Measurements from ENCODE around the gene CENPU. TPM values are rescaled to one million over a fixed set of nuclear protein-coding genes. Genes with fewer than 3 reads are reported as not detected.

The CENPU gene
- total RNA-seq, 1 experiment from 2014 or later, result 124 TPM

DNA sequence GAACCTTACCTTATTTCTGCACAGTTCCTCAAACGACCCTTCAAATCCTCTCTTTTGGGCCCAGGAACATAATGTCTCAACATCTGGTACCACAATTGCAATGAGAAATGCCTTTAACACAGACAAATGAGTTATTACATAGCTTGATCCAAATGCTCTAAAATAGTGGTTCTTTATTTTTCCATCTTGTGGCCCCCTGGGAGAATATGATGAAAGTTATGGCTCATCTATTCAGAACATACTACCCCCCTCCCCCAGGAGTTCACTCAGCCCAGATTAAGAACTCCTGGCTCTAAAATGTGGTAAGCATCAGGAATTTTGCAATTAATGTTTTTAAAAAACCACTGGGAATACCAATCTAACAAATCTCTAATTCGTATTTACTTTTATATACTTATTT lies 23.9 kb upstream of the CENPU start:
- H3K4me1 ChIP-seq (ENCODE audit: insufficient read depth, low read length), result no peaks in the 10 kb centered on the region
- H2AFZ ChIP-seq (ENCODE audit: low read length), result no peak overlapping the region
- no peak overlapping the region for H3T11ph ChIP-seq (ENCODE audit: low read length)
- no peak overlapping the region for H2BK5ac ChIP-seq (ENCODE audit: insufficient read length, low read length)
- H3K9ac ChIP-seq (ENCODE audit: extremely low read depth, insufficient read length, low read length), result no peak overlapping the region
- no peak overlapping the region for H3K14ac ChIP-seq (ENCODE audit: insufficient read depth, low read length)
- no peak overlapping the region for H3K56ac ChIP-seq (ENCODE audit: insufficient read length, low read depth, low read length)
- H3K27ac Mint-ChIP-seq, result no peak overlapping the region
- no peak overlapping the region for H2BK20ac ChIP-seq (ENCODE audit: low read depth, low read length, poor library complexity, severe bottlenecking)
- no peak overlapping the region for H4K8ac ChIP-seq (replicated peaks; ENCODE audit: insufficient read length, low read depth, low read length)
- TF ChIP-seq, protein P1, sequence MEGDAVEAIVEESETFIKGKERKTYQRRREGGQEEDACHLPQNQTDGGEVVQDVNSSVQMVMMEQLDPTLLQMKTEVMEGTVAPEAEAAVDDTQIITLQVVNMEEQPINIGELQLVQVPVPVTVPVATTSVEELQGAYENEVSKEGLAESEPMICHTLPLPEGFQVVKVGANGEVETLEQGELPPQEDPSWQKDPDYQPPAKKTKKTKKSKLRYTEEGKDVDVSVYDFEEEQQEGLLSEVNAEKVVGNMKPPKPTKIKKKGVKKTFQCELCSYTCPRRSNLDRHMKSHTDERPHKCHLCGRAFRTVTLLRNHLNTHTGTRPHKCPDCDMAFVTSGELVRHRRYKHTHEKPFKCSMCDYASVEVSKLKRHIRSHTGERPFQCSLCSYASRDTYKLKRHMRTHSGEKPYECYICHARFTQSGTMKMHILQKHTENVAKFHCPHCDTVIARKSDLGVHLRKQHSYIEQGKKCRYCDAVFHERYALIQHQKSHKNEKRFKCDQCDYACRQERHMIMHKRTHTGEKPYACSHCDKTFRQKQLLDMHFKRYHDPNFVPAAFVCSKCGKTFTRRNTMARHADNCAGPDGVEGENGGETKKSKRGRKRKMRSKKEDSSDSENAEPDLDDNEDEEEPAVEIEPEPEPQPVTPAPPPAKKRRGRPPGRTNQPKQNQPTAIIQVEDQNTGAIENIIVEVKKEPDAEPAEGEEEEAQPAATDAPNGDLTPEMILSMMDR (conservative IDR thresholded peaks at IDR 0.05), result no peak
- no peaks in the 10 kb centered on the region for H3K23me2 ChIP-seq (ENCODE audit: insufficient read length, low read depth, low read length, poor library complexity, severe bottlenecking)
- no peaks in the 10 kb centered on the region for H3K36me3 Mint-ChIP-seq (ENCODE audit: insufficient read depth in 1 of 3, low read depth in 3 of 3)
- no peaks in the 10 kb centered on the region for H4K20me1 ChIP-seq (ENCODE audit: control insufficient read depth, insufficient read depth, insufficient read length)
- H2BK120ac ChIP-seq (ENCODE audit: low read depth, low read length, poor library complexity, severe bottlenecking), result no peak overlapping the region
- no peak overlapping the region for H2BK12ac ChIP-seq (ENCODE audit: insufficient read length, low read depth, low read length)
- H3K9me3 ChIP-seq (ENCODE audit: control insufficient read depth, low read depth, low read length), result no peaks in the 10 kb centered on the region
- WGBS (ENCODE audit: extremely low coverage, insufficient read length, low lambda C conversion rate), result no CpG with 5 or more reads among the region's 2 CpGs
- no peak overlapping the region for H3K18ac ChIP-seq (ENCODE audit: insufficient read length, low read depth, low read length)
- H3K4me3 Mint-ChIP-seq, result no peak overlapping the region
- no peaks in the 10 kb centered on the region for H3K27me3 Mint-ChIP-seq (ENCODE audit: low read depth)
- H3K27me3 ChIP-seq (ENCODE audit: insufficient read depth, low read length), result no peaks in the 10 kb centered on the region
- no peak overlapping the region for H2BK15ac ChIP-seq (ENCODE audit: low read depth, low read length)
- no peak for DNase-seq
- no peaks in the 10 kb centered on the region for H3K9me3 Mint-ChIP-seq
- no peak overlapping the region for H2AK5ac ChIP-seq (ENCODE audit: insufficient read length, low read length)
- H3K23ac ChIP-seq (ENCODE audit: insufficient read length, low read depth, low read length), result no peak overlapping the region
- H3K4ac ChIP-seq (ENCODE audit: low read depth, low read length), result no peak overlapping the region
- H3K4me1 Mint-ChIP-seq, result no peaks in the 10 kb centered on the region
- H4K5ac ChIP-seq (ENCODE audit: insufficient read length, low read depth, low read length), result no peak overlapping the region
- no peaks in the 10 kb centered on the region for H3K79me2 ChIP-seq (ENCODE audit: insufficient read depth, low read length)
- no peak overlapping the region for H3K27ac ChIP-seq (ENCODE audit: insufficient read length, low read depth, low read length)
- no peak overlapping the region for H3K4me2 ChIP-seq (ENCODE audit: insufficient read depth, insufficient read length, low read length)
- no peaks in the 10 kb centered on the region for H3K79me1 ChIP-seq (ENCODE audit: insufficient read depth, low read depth, low read length, poor library complexity, severe bottlenecking)
- no peak overlapping the region for H4K91ac ChIP-seq (ENCODE audit: insufficient read length, low read depth, low read length)

Measured in H9 (cell line).